HepG2 (cell line): ENCODE measurements around the gene PLEKHH1. TPM values are rescaled to one million over a fixed set of nuclear protein-coding genes. Genes with fewer than 3 reads are reported as not detected.

Experiments used
- ATAC-seq: fragments of 200-7000 bp; cut with Tn5 transposase; 3 replicates; pipeline ENCODE4 v1.9.1; 2020; ENCODE audit warnings: mild to moderate bottlenecking, moderate library complexity
- BruUV-seq: library from RNA; stranded (reverse); fragments of 400-500 nt; replicated peaks from 2 replicates; lab custom pipeline; 2021; lab: Mats Ljungman, UMichigan
- CTCF ChIA-PET: fragments of 300-600 bp; formaldehyde crosslinking; extraction: SDS; loops from one replicate; lab custom pipeline; 2021; ENCODE audit warnings: low total read pairs, inconsistent platforms, low intra/inter-chr PET ratio; lab: Yijun Ruan, JAX
- POLR2A ChIA-PET: fragments of 350-600 bp; sonication (Branson Sonifier 250); formaldehyde crosslinking; loops from one replicate; lab custom pipeline; 2020; ENCODE audit warnings: antibody characterized with exemption, inconsistent platforms; lab: Yijun Ruan, JAX
- DNase-seq: peaks from one replicate; pipeline ENCODE4 v3.0.0-alpha.2; 2015; ENCODE audit warnings: low spot score
- FAIRE-seq: peaks from 3 replicates; lab custom pipeline; 2011; peaks lifted over from hg19 to GRCh38; lab: Jason Lieb, UNC
- H2AFZ ChIP-seq: one replicate; pipeline ENCODE4 v1.6.1; 2011; ENCODE audit warnings: low read length, inconsistent platforms
- H3K27ac ChIP-seq: fragments of 300-600 bp; 3 replicates; pipeline ENCODE4 v1.8.0; 2011; ENCODE audit warnings: mixed run types, mild to moderate bottlenecking, mixed read lengths, low read length, inconsistent platforms; ENCODE audit not compliant: insufficient read depth; ENCODE audit errors: extremely low read length
- H3K27me3 ChIP-seq, 2 experiments: fragments of 200-600 bp in 1 of 2; 2 replicates in 1 of 2; 3 replicates in 1 of 2; pipeline versions ENCODE4 v1.6.0 to v1.8.0; 2011; ENCODE audit warnings: low read length in 2 of 2, mild to moderate bottlenecking in 2 of 2, moderate library complexity in 2 of 2, inconsistent platforms in 1 of 2; ENCODE audit not compliant: insufficient read depth in 2 of 2, control insufficient read depth in 1 of 2
- H3K36me3 ChIP-seq, 2 experiments: fragments of 200-600 bp in 1 of 2; replicated peaks in 1 of 2; 2 replicates in 1 of 2; 3 replicates in 1 of 2; pipeline versions ENCODE4 v1.5.1 to v1.8.0; 2011; ENCODE audit warnings: low read length in 2 of 2, inconsistent platforms in 1 of 2; ENCODE audit not compliant: insufficient read depth in 2 of 2, control insufficient read depth in 1 of 2
- H3K4me1 ChIP-seq: 2 replicates; pipeline ENCODE4 v1.5.1; 2012; ENCODE audit warnings: low read length, inconsistent platforms; ENCODE audit not compliant: insufficient read depth
- H3K4me2 ChIP-seq: 2 replicates; pipeline ENCODE4 v1.6.0; 2011; ENCODE audit warnings: low read depth, low read length, inconsistent platforms
- H3K4me3 ChIP-seq, 3 experiments: fragments of 200-600 bp in 1 of 3; sonication (generic), shearing (Covaris generic) in 1 of 3; replicated peaks in 1 of 3; 2 replicates each; pipeline ENCODE4 v1.5.1; 2011 to 2016; ENCODE audit warnings: low read length in 3 of 3, inconsistent platforms in 2 of 3, low read depth in 2 of 3, mild to moderate bottlenecking in 2 of 3, control low read depth in 1 of 3, mixed read lengths in 1 of 3; ENCODE audit not compliant: insufficient read depth in 1 of 3
- H3K79me2 ChIP-seq: one replicate; pipeline ENCODE4 v1.6.1; 2011; ENCODE audit warnings: low read length, inconsistent platforms; ENCODE audit not compliant: insufficient read depth
- H3K9ac ChIP-seq: 2 replicates; pipeline ENCODE4 v1.6.0; 2011; ENCODE audit warnings: mild to moderate bottlenecking, low read depth, low read length, inconsistent platforms; ENCODE audit not compliant: insufficient read depth
- H3K9me3 ChIP-seq: 2 replicates; pipeline ENCODE4 v1.5.1; 2012; ENCODE audit warnings: mild to moderate bottlenecking, low read length
- H4K20me1 ChIP-seq: 2 replicates; pipeline ENCODE4 v1.6.0; 2011; ENCODE audit warnings: inconsistent platforms, mild to moderate bottlenecking, low read length, moderate library complexity; ENCODE audit not compliant: insufficient read depth
- ATAD3A ChIP-seq: sonication (generic); formaldehyde crosslinking; IDR thresholded peaks from 2 replicates; pipeline ENCODE4 v1.4.0; 2020; ENCODE audit warnings: missing genetic modification reagents
- CC2D1A ChIP-seq: sonication (generic); formaldehyde crosslinking; IDR thresholded peaks from 2 replicates; pipeline ENCODE4 v1.8.1; 2023; ENCODE audit warnings: mild to moderate bottlenecking, missing genetic modification reagents
- HOXA5 ChIP-seq: sonication (generic); formaldehyde crosslinking; IDR thresholded peaks from 2 replicates; pipeline ENCODE4 v1.4.0; 2020; ENCODE audit warnings: missing genetic modification reagents
- KDM5B ChIP-seq: sonication (generic); formaldehyde crosslinking; IDR thresholded peaks from 2 replicates; pipeline ENCODE4 v1.4.0; 2020; ENCODE audit warnings: missing genetic modification reagents, mild to moderate bottlenecking, borderline replicate concordance
- KMT2A ChIP-seq: sonication (generic); formaldehyde crosslinking; IDR thresholded peaks from 2 replicates; pipeline ENCODE4 v1.4.0; 2020; ENCODE audit warnings: missing genetic modification reagents
- ZNF563 ChIP-seq: sonication (generic); formaldehyde crosslinking; IDR thresholded peaks from 2 replicates; pipeline ENCODE4 v1.8.0; 2022; ENCODE audit warnings: mild to moderate bottlenecking, moderate library complexity, missing genetic modification reagents
- ZNF724P ChIP-seq: sonication (generic); formaldehyde crosslinking; IDR thresholded peaks from 2 replicates; pipeline ENCODE4 v1.8.0; 2022; ENCODE audit warnings: missing genetic modification reagents, borderline replicate concordance
- ZNF788 ChIP-seq: sonication (generic); formaldehyde crosslinking; IDR thresholded peaks from 2 replicates; pipeline ENCODE4 v1.5.0; 2020; ENCODE audit warnings: mild to moderate bottlenecking, missing genetic modification reagents, borderline replicate concordance
- WGBS: methylation state at CpG from one replicate; pipeline ENCODE4 v1.1.6; 2017; ENCODE audit warnings: low lambda C conversion rate; 5-methylcytosine and 5-hydroxymethylcytosine counted together
- in situ Hi-C: cut with HindIII; loops from 2 replicates; pipeline ENCODE4 v1.10.0; 2017; ENCODE audit warnings: low pct_unique_long_range_greater_than_20kb; ENCODE audit not compliant: extremely low pct_ligation_motif_present
- intact Hi-C: fragments of 100-400 bp; cut with micrococcal nuclease; formaldehyde crosslinking; loops from one replicate; pipeline ENCODE4 v1.10.0; 2022; ENCODE audit not compliant: unreplicated experiment
- polyA plus RNA-seq, 8 experiments: library from polyadenylated mRNA; depleted of rRNA in 3 of 8; stranded (reverse) in 7 of 8; unstranded in 1 of 8; fragments of >200 nt; fragmentation: Illumina TruSeq in 4 of 8; extraction: Trizol in 4 of 8; gene quantifications; 2 replicates each; pipeline versions ENCODE4 v1.2.1 to v1.2.3, GENCODE V29; 2011 to 2016; ENCODE audit warnings: low read depth in 4 of 8, missing spikeins in 1 of 8, mixed read lengths in 1 of 8; ENCODE audit not compliant: insufficient read depth in 1 of 8
- total RNA-seq, 5 experiments: library from RNA; depleted of rRNA; stranded (reverse); fragments of >200 nt; fragmentation: Illumina TruSeq; extraction: Trizol; gene quantifications; 2 replicates each; pipeline ENCODE4 v1.2.3, GENCODE V29; 2016; ENCODE audit warnings: low read depth in 1 of 5
- TF ChIP-seq, protein P1 (sequence below): sonication (generic); formaldehyde crosslinking; IDR thresholded peaks from 2 replicates; pipeline ENCODE4 v1.5.1; 2020; ENCODE audit warnings: mild to moderate bottlenecking, moderate library complexity, missing genetic modification reagents
- TF ChIP-seq, protein P2 (sequence below): sonication (generic); formaldehyde crosslinking; IDR thresholded peaks from 2 replicates; pipeline ENCODE4 v1.4.0; 2020; ENCODE audit warnings: missing genetic modification reagents
- TF ChIP-seq, protein P3 (sequence below): sonication (generic); formaldehyde crosslinking; IDR thresholded peaks from 2 replicates; pipeline ENCODE4 v1.8.0; 2022; ENCODE audit warnings: low read depth, missing genetic modification reagents

PLEKHH1 gene
- total and polyA plus RNA-seq, 2 of the 13 experiments (the other 11 are each of a cell fraction or from before 2014, with no cell fraction given): 8.6 to 15.8 TPM

DNA sequence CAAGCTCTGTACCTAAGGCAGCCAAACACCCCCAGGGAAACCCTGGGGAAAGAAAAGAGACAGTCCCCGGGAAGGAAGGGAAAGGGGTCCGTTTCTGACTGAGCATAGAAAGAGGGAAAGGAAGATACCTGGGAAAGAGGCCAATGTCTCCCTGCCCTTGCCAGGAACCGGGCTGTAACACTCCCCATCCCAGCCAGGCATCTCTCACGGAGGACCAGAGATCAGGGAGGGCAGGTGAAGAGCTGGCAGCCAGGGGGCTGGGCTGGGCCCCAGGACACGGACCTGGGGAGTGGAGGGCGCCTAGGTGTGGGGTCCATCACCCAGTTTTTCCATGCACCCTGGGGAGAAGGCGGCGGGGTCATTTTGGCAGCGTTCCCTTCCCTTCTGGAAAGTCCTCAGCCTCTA, 18.9 kb upstream of the PLEKHH1 start:
- POLR2A ChIA-PET: interaction anchor here (0.8 kb wide), 1 partner anchor 13 kb away, joined by 4 read pairs; no protein-coding TSS in a partner anchor
- H3K4me2 ChIP-seq: peak overlapping the region; percentile 82
- no peaks in the 10 kb centered on the region for H3K79me2 ChIP-seq
- no peaks in the 10 kb centered on the region for H4K20me1 ChIP-seq
- no peaks in the 10 kb centered on the region for H3K36me3 ChIP-seq
- no TSS peak for BruUV-seq
- CTCF ChIA-PET: no interaction called here
- peaks cover 6 to 73% of the 10 kb centered on the region in 2 experiments for H3K27me3 ChIP-seq
- 7% methylated on average over 4 of the region's 9 CpGs for WGBS
- no peaks in the 10 kb centered on the region for H3K9me3 ChIP-seq
- H2AFZ ChIP-seq: no peak overlapping the region
- in situ Hi-C loops (no loop called here), intact Hi-C loops (no loop called here)
- H3K27ac ChIP-seq: no peak overlapping the region
- peaks cover 25% of the 10 kb centered on the region for H3K4me1 ChIP-seq
- FAIRE-seq (no peak), ATAC-seq (peak; percentile 47), DNase-seq (no peak)
- TF ChIP-seq CC2D1A (CRISPR knock-in tag): no peak
- TF ChIP-seq, protein P1, sequence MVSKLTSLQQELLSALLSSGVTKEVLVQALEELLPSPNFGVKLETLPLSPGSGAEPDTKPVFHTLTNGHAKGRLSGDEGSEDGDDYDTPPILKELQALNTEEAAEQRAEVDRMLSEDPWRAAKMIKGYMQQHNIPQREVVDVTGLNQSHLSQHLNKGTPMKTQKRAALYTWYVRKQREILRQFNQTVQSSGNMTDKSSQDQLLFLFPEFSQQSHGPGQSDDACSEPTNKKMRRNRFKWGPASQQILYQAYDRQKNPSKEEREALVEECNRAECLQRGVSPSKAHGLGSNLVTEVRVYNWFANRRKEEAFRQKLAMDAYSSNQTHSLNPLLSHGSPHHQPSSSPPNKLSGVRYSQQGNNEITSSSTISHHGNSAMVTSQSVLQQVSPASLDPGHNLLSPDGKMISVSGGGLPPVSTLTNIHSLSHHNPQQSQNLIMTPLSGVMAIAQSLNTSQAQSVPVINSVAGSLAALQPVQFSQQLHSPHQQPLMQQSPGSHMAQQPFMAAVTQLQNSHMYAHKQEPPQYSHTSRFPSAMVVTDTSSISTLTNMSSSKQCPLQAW (CRISPR knock-in tag): 0 out of 2 replicates have a peak, but pooled peaks have one; percentile 4
- TF ChIP-seq ZNF788 (CRISPR knock-in tag): no peak
- peak overlapping the region; percentile 73 to 77 (median 76); a peak in 5 of 6 replicates for H3K4me3 ChIP-seq
- H3K9ac ChIP-seq: 0 out of 2 replicates have a peak overlapping the region, but pooled peaks have one; percentile 37

DNA sequence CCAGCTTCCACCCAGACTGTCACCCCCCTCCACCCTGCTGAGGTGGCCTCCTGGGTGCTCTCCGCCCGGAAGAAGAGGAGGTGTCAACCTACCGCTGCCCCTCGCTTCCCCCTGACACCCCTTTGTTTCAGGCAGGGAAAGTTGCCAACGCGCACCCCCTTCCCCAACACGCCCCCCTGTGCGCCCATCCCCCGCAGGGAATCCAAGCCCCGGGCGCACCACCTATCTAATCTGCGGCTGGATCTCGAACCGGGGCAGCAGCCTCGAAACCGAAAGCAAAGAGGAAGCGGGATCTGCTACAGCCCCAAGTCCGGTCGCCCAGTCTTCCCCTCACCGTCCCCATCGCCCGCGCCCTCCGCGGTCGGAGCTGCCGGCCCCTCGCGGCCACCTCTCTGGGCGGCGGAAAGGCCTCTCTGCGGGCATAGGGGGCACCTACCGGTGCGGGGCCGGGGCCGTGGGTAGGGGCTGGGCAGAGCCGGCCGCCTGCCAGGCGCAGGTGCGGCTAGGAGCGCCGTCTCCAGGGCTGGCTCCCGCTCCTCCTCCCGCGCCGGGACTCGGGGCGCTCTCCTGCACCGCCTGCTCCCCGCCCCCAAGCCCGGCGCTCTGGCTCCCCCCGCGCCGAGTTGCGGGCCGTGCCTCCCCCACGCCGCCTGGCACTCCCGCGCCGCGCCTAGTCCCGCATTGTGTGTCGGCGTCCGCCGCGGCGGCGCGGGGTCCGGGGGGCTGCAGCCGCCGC, 18.3 kb upstream of the PLEKHH1 start:
- BruUV-seq: no TSS peak
- intact Hi-C loops: no loop called here
- no peak overlapping the region for H3K27ac ChIP-seq
- TF ChIP-seq, protein P2, sequence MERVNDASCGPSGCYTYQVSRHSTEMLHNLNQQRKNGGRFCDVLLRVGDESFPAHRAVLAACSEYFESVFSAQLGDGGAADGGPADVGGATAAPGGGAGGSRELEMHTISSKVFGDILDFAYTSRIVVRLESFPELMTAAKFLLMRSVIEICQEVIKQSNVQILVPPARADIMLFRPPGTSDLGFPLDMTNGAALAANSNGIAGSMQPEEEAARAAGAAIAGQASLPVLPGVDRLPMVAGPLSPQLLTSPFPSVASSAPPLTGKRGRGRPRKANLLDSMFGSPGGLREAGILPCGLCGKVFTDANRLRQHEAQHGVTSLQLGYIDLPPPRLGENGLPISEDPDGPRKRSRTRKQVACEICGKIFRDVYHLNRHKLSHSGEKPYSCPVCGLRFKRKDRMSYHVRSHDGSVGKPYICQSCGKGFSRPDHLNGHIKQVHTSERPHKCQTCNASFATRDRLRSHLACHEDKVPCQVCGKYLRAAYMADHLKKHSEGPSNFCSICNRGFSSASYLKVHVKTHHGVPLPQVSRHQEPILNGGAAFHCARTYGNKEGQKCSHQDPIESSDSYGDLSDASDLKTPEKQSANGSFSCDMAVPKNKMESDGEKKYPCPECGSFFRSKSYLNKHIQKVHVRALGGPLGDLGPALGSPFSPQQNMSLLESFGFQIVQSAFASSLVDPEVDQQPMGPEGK: peak; percentile 49
- 0 out of 2 replicates have a peak, but pooled peaks have one; percentile 37 for TF ChIP-seq KMT2A (CRISPR knock-in tag)
- peak; percentile 47; the same call in 1 of the 2 replicates for TF ChIP-seq ZNF563 (CRISPR knock-in tag)
- peak; percentile 63; the same call in 1 of the 2 replicates for TF ChIP-seq KDM5B (CRISPR knock-in tag)
- TF ChIP-seq, protein P3, sequence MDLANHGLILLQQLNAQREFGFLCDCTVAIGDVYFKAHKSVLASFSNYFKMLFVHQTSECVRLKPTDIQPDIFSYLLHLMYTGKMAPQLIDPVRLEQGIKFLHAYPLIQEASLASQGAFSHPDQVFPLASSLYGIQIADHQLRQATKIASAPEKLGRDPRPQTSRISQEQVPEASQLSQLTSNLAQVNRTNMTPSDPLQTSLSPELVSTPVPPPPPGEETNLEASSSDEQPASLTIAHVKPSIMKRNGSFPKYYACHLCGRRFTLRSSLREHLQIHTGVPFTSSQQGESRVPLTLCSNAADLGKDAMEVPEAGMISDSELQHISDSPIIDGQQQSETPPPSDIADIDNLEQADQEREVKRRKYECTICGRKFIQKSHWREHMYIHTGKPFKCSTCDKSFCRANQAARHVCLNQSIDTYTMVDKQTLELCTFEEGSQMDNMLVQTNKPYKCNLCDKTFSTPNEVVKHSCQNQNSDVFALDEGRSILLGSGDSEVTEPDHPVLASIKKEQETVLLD (CRISPR knock-in tag): peak; percentile 36; the same call in 1 of the 2 replicates
- no peak for TF ChIP-seq HOXA5 (CRISPR knock-in tag)
- no peak for TF ChIP-seq ZNF724P
- no peak for TF ChIP-seq ATAD3A (CRISPR knock-in tag)

More for the DNA sequence above, 18.3 kb upstream of the PLEKHH1 start:
- DNase-seq: no peak
- FAIRE-seq: no peak
- 3% methylated on average over 6 of the region's 75 CpGs for WGBS
- in situ Hi-C loops: no loop called here
- H3K9me3 ChIP-seq: no peaks in the 10 kb centered on the region
- H3K27me3 ChIP-seq: peaks cover 6 to 75% of the 10 kb centered on the region in 2 experiments
- H3K9ac ChIP-seq: peak overlapping the region; percentile 37; the same call in 1 of the 2 replicates
- H3K36me3 ChIP-seq: no peaks in the 10 kb centered on the region
- peak overlapping the region; percentile 82 for H3K4me2 ChIP-seq
- H4K20me1 ChIP-seq: no peaks in the 10 kb centered on the region
- peak; percentile 66 for ATAC-seq
- H3K4me1 ChIP-seq: peaks cover 25% of the 10 kb centered on the region
- CTCF ChIA-PET: no interaction called here
- POLR2A ChIA-PET: no interaction called here
- H3K4me3 ChIP-seq: peak overlapping the region; percentile 73 to 77 (median 76)
- no peak overlapping the region for H2AFZ ChIP-seq
- H3K79me2 ChIP-seq: no peaks in the 10 kb centered on the region
